ENCODE data around the gene MAP4K4.
A peak's percentile ranks its signal among the peaks of the same experiment; 100 is the strongest.
"Not testable (repeated sequence)": the region's sequence is repeated elsewhere in the genome, so short reads cannot be mapped to it uniquely, and the experiment has no call there.

MAP4K4 gene

GRCh38 chr2:101768556-101769220 lies 71.2 kb downstream of the MAP4K4 start:
- DNase-seq (ENCODE audit: low spot score): no peak

GRCh38 chr2:101769726-101770125 lies 72.2 kb downstream of the MAP4K4 start:
- DNase-seq (ENCODE audit: low spot score): not testable (repeated sequence)

- peak; percentile 21 for DNase-seq (ENCODE audit: low spot score)
Measured at GRCh38 chr2:101770726-101771125, 73.2 kb downstream of the MAP4K4 start.

GRCh38 chr2:101771227-101771902 lies 73.9 kb downstream of the MAP4K4 start:
- no peak for DNase-seq (ENCODE audit: low spot score)

GRCh38 chr2:101771910-101772321 lies 74.4 kb downstream of the MAP4K4 start:
- no peak for DNase-seq (ENCODE audit: low spot score)

- DNase-seq (ENCODE audit: low spot score): no peak
Measured at GRCh38 chr2:101773137-101773536, 75.6 kb downstream of the MAP4K4 start.

GRCh38 chr2:101773961-101774360 lies 76.5 kb downstream of the MAP4K4 start:
- DNase-seq (ENCODE audit: low spot score): not testable (repeated sequence)

GRCh38 chr2:101775092-101775491 lies 77.6 kb downstream of the MAP4K4 start:
- no peak for DNase-seq (ENCODE audit: low spot score)

GRCh38 chr2:101775636-101776035 lies 78.1 kb downstream of the MAP4K4 start:
- DNase-seq (ENCODE audit: low spot score): no peak

- DNase-seq (ENCODE audit: low spot score): no peak
Measured at GRCh38 chr2:101776172-101777043, 78.9 kb downstream of the MAP4K4 start.

GRCh38 chr2:101777337-101777736 lies 79.8 kb downstream of the MAP4K4 start:
- DNase-seq (ENCODE audit: low spot score): no peak

GRCh38 chr2:101778102-101778501 lies 80.6 kb downstream of the MAP4K4 start:
- DNase-seq (ENCODE audit: low spot score): no peak

- DNase-seq (ENCODE audit: low spot score): no peak
Measured at GRCh38 chr2:101779190-101779589, 81.7 kb downstream of the MAP4K4 start.

GRCh38 chr2:101779656-101780055 lies 82.1 kb downstream of the MAP4K4 start:
- no peak for DNase-seq (ENCODE audit: low spot score)

- DNase-seq (ENCODE audit: low spot score): no peak
Measured at GRCh38 chr2:101781326-101781725, 83.8 kb downstream of the MAP4K4 start.

- DNase-seq (ENCODE audit: low spot score): no peak
Measured at GRCh38 chr2:101781791-101782426, 84.4 kb downstream of the MAP4K4 start.

- DNase-seq (ENCODE audit: low spot score): no peak
Measured at GRCh38 chr2:101782427-101782792, 84.9 kb downstream of the MAP4K4 start.

- no peak for DNase-seq (ENCODE audit: low spot score)
Measured at GRCh38 chr2:101787097-101787496, 89.6 kb downstream of the MAP4K4 start.

- no peak for DNase-seq (ENCODE audit: low spot score)
Measured at GRCh38 chr2:101788565-101788964, 91.1 kb downstream of the MAP4K4 start.

- DNase-seq (ENCODE audit: low spot score): no peak
Measured at GRCh38 chr2:101788995-101789970, 91.8 kb downstream of the MAP4K4 start.

- no peak for DNase-seq (ENCODE audit: low spot score)
Measured at GRCh38 chr2:101790416-101790815, 92.9 kb downstream of the MAP4K4 start.

Measured in CD4-positive, alpha-beta T cell treated with Interleukin-15 for 4 hours (primary cell).